NT2/D1 (cell line): ENCODE data around the gene YBX3.

Experiments used
- YY1 ChIP-seq: IDR thresholded peaks from 2 replicates; pipeline ENCODE4 v1.6.1; 2011; ENCODE audit not compliant: insufficient read length, insufficient read depth
- ZNF274 ChIP-seq: IDR thresholded peaks from 2 replicates; pipeline ENCODE4 v1.6.1; 2011; ENCODE audit warnings: mild to moderate bottlenecking, low read depth, low read length

DNA sequence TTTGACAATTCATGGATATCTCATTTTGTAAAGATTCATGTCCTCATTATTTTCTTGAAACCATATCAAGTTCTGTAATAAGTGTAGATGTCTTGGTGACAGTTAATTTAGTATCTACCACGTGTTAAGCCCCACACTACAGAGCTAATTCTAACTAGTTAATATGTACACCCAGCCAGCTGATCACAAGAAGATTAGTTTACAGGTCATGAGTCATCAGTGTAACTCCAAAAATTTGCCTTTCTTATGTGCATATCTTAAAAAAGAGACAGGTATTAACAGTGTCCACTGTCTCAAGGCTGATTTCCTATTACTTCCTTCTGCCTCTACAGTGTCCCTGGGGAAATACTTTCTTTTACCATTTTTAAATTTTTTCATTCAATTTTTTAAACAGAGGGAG, 13.3 kb upstream of the YBX3 start:
- TF ChIP-seq YY1, result no peak
- no peak for TF ChIP-seq ZNF274
